ENCODE results near the gene DCLK2.
A peak's percentile ranks its signal among the peaks of the same experiment; 100 is the strongest.
"Not testable (repeated sequence)": the region's sequence is repeated elsewhere in the genome, so short reads cannot be mapped to it uniquely, and the experiment has no call there.

DCLK2 gene

GRCh38 chr4:150167054-150167453, 88.8 kb downstream of the DCLK2 start:
- no peak for DNase-seq (ENCODE audit: low read depth)
- TF ChIP-seq CTCF (conservative IDR thresholded peaks at IDR 0.05; ENCODE audit: low read depth, low read length): no peak
- H3K4me3 ChIP-seq (ENCODE audit: low read length): no peak overlapping the region

GRCh38 chr4:150173432-150173861, 95.2 kb downstream of the DCLK2 start:
- no peak for TF ChIP-seq CTCF (conservative IDR thresholded peaks at IDR 0.05; ENCODE audit: low read depth, low read length)
- DNase-seq (ENCODE audit: low read depth): no peak
- no peak overlapping the region for H3K4me3 ChIP-seq (ENCODE audit: low read length)

- no peak for DNase-seq (ENCODE audit: low read depth)
- no peak overlapping the region for H3K4me3 ChIP-seq (ENCODE audit: low read length)
Observed at GRCh38 chr4:150173982-150174398, 95.7 kb downstream of the DCLK2 start.

GRCh38 chr4:150176547-150176946, 98.3 kb downstream of the DCLK2 start:
- no peak for DNase-seq (ENCODE audit: low read depth)
- H3K4me3 ChIP-seq (ENCODE audit: low read length): no peak overlapping the region
- no peak for TF ChIP-seq CTCF (conservative IDR thresholded peaks at IDR 0.05; ENCODE audit: low read depth, low read length)

More at GRCh38 chr4:150173982-150174398, 95.7 kb downstream of the DCLK2 start:
- TF ChIP-seq CTCF (conservative IDR thresholded peaks at IDR 0.05; ENCODE audit: low read depth, low read length): no peak

DNA sequence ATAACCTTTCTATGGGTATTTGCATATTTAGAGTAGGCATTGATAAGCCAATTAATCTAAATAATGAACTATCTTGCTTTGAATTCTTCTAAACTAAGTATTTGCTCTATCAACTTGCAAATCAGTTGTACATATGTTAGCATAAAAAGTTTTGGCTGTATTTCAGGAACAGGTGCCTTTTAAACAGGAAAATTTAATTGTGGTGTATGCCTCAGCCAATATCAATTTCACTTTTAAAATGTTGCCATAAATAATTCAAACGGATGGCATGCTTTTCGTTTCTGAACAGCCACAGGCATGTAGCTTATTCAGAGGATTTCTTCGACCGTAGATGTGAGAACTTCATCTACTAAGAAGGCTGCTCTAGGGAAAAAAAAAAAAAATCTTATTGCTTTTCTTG, 99.9 kb downstream of the DCLK2 start:
- no peak overlapping the region for H3K4me3 ChIP-seq (ENCODE audit: low read length)
- no peak for TF ChIP-seq CTCF (conservative IDR thresholded peaks at IDR 0.05; ENCODE audit: low read depth, low read length)
- peak; percentile 48 for DNase-seq (ENCODE audit: low read depth)

GRCh38 chr4:150181536-150181935, 103.3 kb downstream of the DCLK2 start:
- H3K4me3 ChIP-seq (ENCODE audit: low read length): no peak overlapping the region
- no peak for TF ChIP-seq CTCF (conservative IDR thresholded peaks at IDR 0.05; ENCODE audit: low read depth, low read length)
- no peak for DNase-seq (ENCODE audit: low read depth)

GRCh38 chr4:150182794-150183193, 104.5 kb downstream of the DCLK2 start:
- no peak for TF ChIP-seq CTCF (conservative IDR thresholded peaks at IDR 0.05; ENCODE audit: low read depth, low read length)
- H3K4me3 ChIP-seq (ENCODE audit: low read length): no peak overlapping the region
- no peak for DNase-seq (ENCODE audit: low read depth)

DNA sequence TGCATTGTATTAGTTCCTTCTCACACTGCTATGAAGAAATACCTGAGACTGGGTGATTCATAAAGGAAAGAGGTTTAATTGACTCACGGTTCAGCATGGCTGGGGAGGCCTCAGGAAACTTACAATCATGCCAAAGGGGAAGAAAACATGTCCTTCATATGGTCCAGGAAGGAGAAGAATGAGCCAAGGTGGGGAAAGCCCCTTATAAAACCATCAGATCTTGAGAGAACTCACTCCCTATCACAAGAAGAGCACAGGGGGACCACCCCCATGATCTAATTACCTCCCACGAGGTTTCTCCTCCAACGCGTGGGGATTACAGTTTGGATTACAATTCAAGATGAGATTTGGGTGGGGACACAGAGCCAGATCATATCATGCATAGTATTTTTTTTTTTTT, 106.8 kb downstream of the DCLK2 start:
- not testable (repeated sequence) for DNase-seq (ENCODE audit: low read depth)

More for the DNA sequence above, 106.8 kb downstream of the DCLK2 start:
- not testable (repeated sequence) for H3K4me3 ChIP-seq (ENCODE audit: low read length)

Data from retinal pigment epithelial cell (primary cell).